Activated B cell treated with CpG ODN at 0.5 μM for 24 hours (primary cell): ENCODE measurements around the gene SELENOI. TPM values are rescaled to one million over a fixed set of nuclear protein-coding genes. Genes with fewer than 3 reads are reported as not detected.

Source experiments
- ATAC-seq: fragments of 200-7000 bp; cut with Tn5 transposase; one replicate; pipeline ENCODE4 v1.10.0; 2021; ENCODE audit warnings: low read depth, mild to moderate bottlenecking, moderate library complexity
- CTCF ChIA-PET: fragments of 350-600 bp; sonication (Branson Sonifier 250); formaldehyde crosslinking; loops from one replicate; lab custom pipeline; 2021; ENCODE audit warnings: antibody characterized with exemption; lab: Charles Lee
- POLR2A ChIA-PET: fragments of 350-600 bp; sonication (Branson Sonifier 250); formaldehyde crosslinking; loops from one replicate; lab custom pipeline; 2021; ENCODE audit warnings: antibody characterized with exemption; lab: Charles Lee
- DNase-seq: peaks from one replicate; pipeline ENCODE4 v3.0.0; 2022
- H3K27ac Mint-ChIP-seq: one replicate; pipeline ENCODE4 v1.8.0; 2020; ENCODE audit warnings: mixed read lengths
- H3K27me3 Mint-ChIP-seq: one replicate; pipeline ENCODE4 v1.8.0; 2021; ENCODE audit warnings: mixed read lengths
- H3K36me3 Mint-ChIP-seq: one replicate; pipeline ENCODE4 v1.8.0; 2021; ENCODE audit warnings: low read depth, mixed read lengths
- H3K4me1 Mint-ChIP-seq: one replicate; pipeline ENCODE4 v1.8.0; 2021; ENCODE audit warnings: mixed read lengths
- H3K4me3 Mint-ChIP-seq: one replicate; pipeline ENCODE4 v1.8.0; 2020; ENCODE audit warnings: mild to moderate bottlenecking, mixed read lengths
- H3K9me3 Mint-ChIP-seq: one replicate; pipeline ENCODE4 v1.8.0; 2020; ENCODE audit warnings: mixed read lengths
- CTCF ChIP-seq: fragments of 200-600 bp; IDR thresholded peaks from one replicate; pipeline ENCODE4 v1.8.0; 2022; ENCODE audit warnings: antibody characterized with exemption, mild to moderate bottlenecking
- intact Hi-C: fragments of 100-400 bp; cut with micrococcal nuclease; formaldehyde crosslinking; loops from one replicate; pipeline ENCODE4 v1.15.1; 2024
- total RNA-seq: library from RNA; stranded (reverse); gene quantifications from 2 replicates; pipeline ENCODE4 v1.2.3, GENCODE V29; 2022

The SELENOI gene
- total RNA-seq, 1 donor from 2014 or later, result 21.1 TPM

- no peaks in the 10 kb centered on the region for H3K27me3 Mint-ChIP-seq
- intact Hi-C loops, result no loop called here
- POLR2A ChIA-PET, result no interaction called here
Observed at GRCh38 chr2:26309921-26310320, 36.0 kb upstream of the SELENOI start.

GRCh38 chr2:26312471-26312870 lies 33.5 kb upstream of the SELENOI start:
- no peak overlapping the region for H3K4me3 Mint-ChIP-seq
- H3K27ac Mint-ChIP-seq, result no peak overlapping the region
- ATAC-seq, result no peak
- no peaks in the 10 kb centered on the region for H3K27me3 Mint-ChIP-seq
- no peaks in the 10 kb centered on the region for H3K9me3 Mint-ChIP-seq
- ChIA-PET POLR2A (no interaction called here), CTCF (no interaction called here)
- TF ChIP-seq CTCF, result no peak
- no peaks in the 10 kb centered on the region for H3K4me1 Mint-ChIP-seq
- H3K36me3 Mint-ChIP-seq, result no peaks in the 10 kb centered on the region
- intact Hi-C loops, result no loop called here
- no peak for DNase-seq

More at GRCh38 chr2:26309921-26310320, 36.0 kb upstream of the SELENOI start:
- DNase-seq (no peak), ATAC-seq (no peak)
- TF ChIP-seq CTCF, result no peak
- no peak overlapping the region for H3K4me3 Mint-ChIP-seq
- no peaks in the 10 kb centered on the region for H3K36me3 Mint-ChIP-seq
- CTCF ChIA-PET, result no interaction called here
- no peak overlapping the region for H3K27ac Mint-ChIP-seq
- H3K4me1 Mint-ChIP-seq, result no peaks in the 10 kb centered on the region
- no peaks in the 10 kb centered on the region for H3K9me3 Mint-ChIP-seq

- Mint-ChIP-seq H3K4me3 (no peak overlapping the region), H3K4me1 (no peaks in the 10 kb centered on the region), H3K36me3 (no peaks in the 10 kb centered on the region), H3K27me3 (no peaks in the 10 kb centered on the region), H3K27ac (no peak overlapping the region), H3K9me3 (no peaks in the 10 kb centered on the region)
- ATAC-seq, result no peak
- ChIA-PET POLR2A (no interaction called here), CTCF (no interaction called here)
- no peak for TF ChIP-seq CTCF
- no peak for DNase-seq
- intact Hi-C loops, result no loop called here
Observed at GRCh38 chr2:26313446-26313845, 32.5 kb upstream of the SELENOI start.

- no peak overlapping the region for H3K27ac Mint-ChIP-seq
- intact Hi-C loops, result no loop called here
- H3K9me3 Mint-ChIP-seq, result no peaks in the 10 kb centered on the region
- H3K27me3 Mint-ChIP-seq, result no peaks in the 10 kb centered on the region
- TF ChIP-seq CTCF, result no peak
- no peaks in the 10 kb centered on the region for H3K4me1 Mint-ChIP-seq
- ChIA-PET CTCF (no interaction called here), POLR2A (no interaction called here)
- H3K36me3 Mint-ChIP-seq, result no peaks in the 10 kb centered on the region
- no peak overlapping the region for H3K4me3 Mint-ChIP-seq
- ATAC-seq, result no peak
- DNase-seq, result no peak
Observed at GRCh38 chr2:26314243-26314642, 31.7 kb upstream of the SELENOI start.

GRCh38 chr2:26316041-26316440 lies 29.9 kb upstream of the SELENOI start:
- H3K4me1 Mint-ChIP-seq, result no peaks in the 10 kb centered on the region
- no peak for ATAC-seq
- CTCF ChIA-PET, result no interaction called here
- no peak overlapping the region for H3K27ac Mint-ChIP-seq
- H3K27me3 Mint-ChIP-seq, result no peaks in the 10 kb centered on the region
- H3K9me3 Mint-ChIP-seq, result no peaks in the 10 kb centered on the region
- no peak overlapping the region for H3K4me3 Mint-ChIP-seq
- H3K36me3 Mint-ChIP-seq, result no peaks in the 10 kb centered on the region
- POLR2A ChIA-PET, result no interaction called here
- DNase-seq, result no peak
- TF ChIP-seq CTCF, result no peak
- intact Hi-C loops, result no loop called here
